MM.1S (cell line): ENCODE measurements around the gene USP30.

Experiments
- DNase-seq: peaks from one replicate; pipeline ENCODE4 v3.0.0-alpha.2; 2015
- H2AFZ ChIP-seq: fragments of 300-600 bp; sonication (generic); 2 replicates; pipeline ENCODE4 v1.6.0; 2016; ENCODE audit warnings: antibody characterized with exemption, low read length
- H3F3A ChIP-seq: fragments of 300-600 bp; sonication (generic); 2 replicates; pipeline ENCODE4 v1.6.1; 2016; ENCODE audit warnings: mild to moderate bottlenecking, antibody characterized with exemption, low read length, moderate library complexity, mixed read lengths; ENCODE audit not compliant: insufficient read depth
- H3K27ac ChIP-seq: fragments of 300-600 bp; sonication (generic); 2 replicates; pipeline ENCODE4 v1.5.1; 2016; ENCODE audit warnings: mild to moderate bottlenecking, low read length
- H3K27me3 ChIP-seq: fragments of 300-600 bp; sonication (generic); replicated peaks from 2 replicates; pipeline ENCODE4 v1.6.0; 2016; ENCODE audit warnings: low read length; ENCODE audit not compliant: insufficient read depth
- H3K36me3 ChIP-seq: fragments of 300-600 bp; sonication (generic); replicated peaks from 2 replicates; pipeline ENCODE4 v1.6.1; 2016; ENCODE audit warnings: mild to moderate bottlenecking, low read length, mixed read lengths; ENCODE audit not compliant: insufficient read depth
- H3K4me1 ChIP-seq: fragments of 300-600 bp; sonication (generic); 2 replicates; pipeline ENCODE4 v1.6.1; 2016; ENCODE audit warnings: low read length, mixed read lengths
- H3K4me2 ChIP-seq: fragments of 300-600 bp; sonication (generic); 2 replicates; pipeline ENCODE4 v1.6.0; 2016; ENCODE audit warnings: low read depth, low read length
- H3K4me3 ChIP-seq: fragments of 300-600 bp; sonication (generic); 2 replicates; pipeline ENCODE4 v1.5.1; 2016; ENCODE audit warnings: low read length, mixed read lengths
- H3K79me2 ChIP-seq: fragments of 300-600 bp; sonication (generic); 2 replicates; pipeline ENCODE4 v1.6.1; 2016; ENCODE audit warnings: mixed run types, low read length, mixed read lengths
- H3K9ac ChIP-seq: fragments of 300-600 bp; sonication (generic); 2 replicates; pipeline ENCODE4 v1.6.1; 2016; ENCODE audit warnings: low read length, mixed read lengths
- H3K9me2 ChIP-seq: fragments of 300-600 bp; sonication (generic); replicated peaks from 2 replicates; pipeline ENCODE4 v1.6.1; 2016; ENCODE audit warnings: mild to moderate bottlenecking, low read length, mixed read lengths; ENCODE audit not compliant: insufficient read depth
- H3K9me3 ChIP-seq: fragments of 300-600 bp; sonication (generic); replicated peaks from 2 replicates; pipeline ENCODE4 v1.6.1; 2016; ENCODE audit warnings: mild to moderate bottlenecking, low read length, mixed read lengths; ENCODE audit not compliant: insufficient read depth
- H4K20me1 ChIP-seq: fragments of 300-600 bp; sonication (generic); 2 replicates; pipeline ENCODE4 v1.6.1; 2016; ENCODE audit warnings: mild to moderate bottlenecking, low read length, moderate library complexity, mixed read lengths; ENCODE audit not compliant: insufficient read depth
- CTCF ChIP-seq: fragments of 300-600 bp; sonication (generic); IDR thresholded peaks from 2 replicates; pipeline ENCODE4 v1.5.1; 2016; ENCODE audit warnings: antibody characterized with exemption, low read length, mixed read lengths
- EZH2 ChIP-seq: fragments of 300-600 bp; sonication (generic); optimal IDR thresholded peaks from 2 replicates; pipeline ENCODE3; 2017; ENCODE audit warnings: low read depth, mild to moderate bottlenecking, antibody characterized with exemption, low read length, mixed read lengths
- EZH2phosphoT487 ChIP-seq: fragments of 300-600 bp; sonication (generic); IDR thresholded peaks from 2 replicates; pipeline ENCODE4 v1.6.1; 2018; ENCODE audit warnings: antibody characterized with exemption, low read length

USP30 gene

GRCh38 chr12:109085590-109085989, 33.2 kb downstream of the USP30 start:
- no peaks in the 10 kb centered on the region for H3K4me1 ChIP-seq
- H3K36me3 ChIP-seq, result no peaks in the 10 kb centered on the region
- H3K79me2 ChIP-seq, result peaks cover 3% of the 10 kb centered on the region; the same call in 1 of the 2 replicates
- H3K9me2 ChIP-seq, result no peaks in the 10 kb centered on the region
- no peak overlapping the region for H3K4me2 ChIP-seq
- H3K27me3 ChIP-seq, result no peaks in the 10 kb centered on the region
- H3K9me3 ChIP-seq, result no peaks in the 10 kb centered on the region
- no peak for DNase-seq
- H3F3A ChIP-seq, result no peaks in the 10 kb centered on the region
- no peak overlapping the region for H3K4me3 ChIP-seq
- H3K9ac ChIP-seq, result no peak overlapping the region
- TF ChIP-seq EZH2phosphoT487, result no peak
- no peak for TF ChIP-seq EZH2
- TF ChIP-seq CTCF, result no peak
- no peak overlapping the region for H2AFZ ChIP-seq
- no peaks in the 10 kb centered on the region for H4K20me1 ChIP-seq
- no peak overlapping the region for H3K27ac ChIP-seq

- no peak overlapping the region for H3K4me3 ChIP-seq
- no peak for DNase-seq
- no peak overlapping the region for H3K4me2 ChIP-seq
- H3K4me1 ChIP-seq, result 0 out of 2 replicates have a peak, but pooled peaks cover 6% of the 10 kb centered on the region
- no peaks in the 10 kb centered on the region for H3F3A ChIP-seq
- no peak overlapping the region for H3K27ac ChIP-seq
- H3K9me2 ChIP-seq, result no peaks in the 10 kb centered on the region
- no peaks in the 10 kb centered on the region for H3K9me3 ChIP-seq
- H3K36me3 ChIP-seq, result no peaks in the 10 kb centered on the region
- H2AFZ ChIP-seq, result no peak overlapping the region
- no peak overlapping the region for H3K9ac ChIP-seq
- peaks cover 17% of the 10 kb centered on the region for H3K79me2 ChIP-seq
- H4K20me1 ChIP-seq, result no peaks in the 10 kb centered on the region
- TF ChIP-seq CTCF (no peak), EZH2 (no peak), EZH2phosphoT487 (no peak)
- H3K27me3 ChIP-seq, result no peaks in the 10 kb centered on the region
Observed at GRCh38 chr12:109087250-109087649, 34.9 kb downstream of the USP30 start.

GRCh38 chr12:109088818-109089217, 36.4 kb downstream of the USP30 start:
- TF ChIP-seq EZH2phosphoT487, result no peak
- no peak for TF ChIP-seq EZH2
- no peak for TF ChIP-seq CTCF
- no peak overlapping the region for H3K27ac ChIP-seq

More at GRCh38 chr12:109088818-109089217, 36.4 kb downstream of the USP30 start:
- H3K9ac ChIP-seq, result no peak overlapping the region
- no peaks in the 10 kb centered on the region for H3K9me2 ChIP-seq
- H3K9me3 ChIP-seq, result no peaks in the 10 kb centered on the region
- H3F3A ChIP-seq, result no peaks in the 10 kb centered on the region
- H3K4me1 ChIP-seq, result peaks cover 18% of the 10 kb centered on the region
- no peak overlapping the region for H3K4me2 ChIP-seq
- H3K27me3 ChIP-seq, result no peaks in the 10 kb centered on the region
- H3K4me3 ChIP-seq, result no peak overlapping the region
- no peaks in the 10 kb centered on the region for H3K36me3 ChIP-seq
- H4K20me1 ChIP-seq, result no peaks in the 10 kb centered on the region
- peaks cover 28% of the 10 kb centered on the region for H3K79me2 ChIP-seq
- DNase-seq, result no peak
- no peak overlapping the region for H2AFZ ChIP-seq
